SIG-M5 treated with dmso at 0.1 percent for 504 hours (cell line): Measurements from ENCODE around the gene WDCP.
A peak's percentile ranks its signal among the peaks of the same experiment; 100 is the strongest.
"Not testable (repeated sequence)": the region's sequence is repeated elsewhere in the genome, so short reads cannot be mapped to it uniquely, and the experiment has no call there.

Experiments
- DNase-seq: peaks from one replicate; lab custom pipeline; 2025; ENCODE audit not compliant: unreplicated experiment; lab: John Stamatoyannopoulos, UW

WDCP gene

DNA sequence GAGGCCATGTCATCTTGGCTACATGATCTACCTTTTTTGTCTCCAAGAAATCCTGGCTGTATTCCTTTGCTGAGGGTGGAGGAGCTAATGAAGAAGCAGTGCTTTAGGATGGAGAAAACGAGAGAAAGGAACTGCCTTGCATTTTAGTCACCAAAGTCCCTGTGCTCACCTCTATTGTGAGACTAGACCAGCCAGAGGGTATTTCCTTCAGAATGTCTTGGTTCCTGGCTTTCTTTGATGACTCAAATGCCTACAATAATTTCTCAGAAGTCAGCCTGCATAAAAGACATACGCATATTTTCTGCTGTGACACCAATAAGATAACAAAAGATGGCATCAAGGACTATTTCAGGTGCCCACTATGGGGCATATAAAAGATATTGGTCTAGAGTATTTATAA lies 18.1 kb upstream of the WDCP start:
- DNase-seq = no peak

DNA sequence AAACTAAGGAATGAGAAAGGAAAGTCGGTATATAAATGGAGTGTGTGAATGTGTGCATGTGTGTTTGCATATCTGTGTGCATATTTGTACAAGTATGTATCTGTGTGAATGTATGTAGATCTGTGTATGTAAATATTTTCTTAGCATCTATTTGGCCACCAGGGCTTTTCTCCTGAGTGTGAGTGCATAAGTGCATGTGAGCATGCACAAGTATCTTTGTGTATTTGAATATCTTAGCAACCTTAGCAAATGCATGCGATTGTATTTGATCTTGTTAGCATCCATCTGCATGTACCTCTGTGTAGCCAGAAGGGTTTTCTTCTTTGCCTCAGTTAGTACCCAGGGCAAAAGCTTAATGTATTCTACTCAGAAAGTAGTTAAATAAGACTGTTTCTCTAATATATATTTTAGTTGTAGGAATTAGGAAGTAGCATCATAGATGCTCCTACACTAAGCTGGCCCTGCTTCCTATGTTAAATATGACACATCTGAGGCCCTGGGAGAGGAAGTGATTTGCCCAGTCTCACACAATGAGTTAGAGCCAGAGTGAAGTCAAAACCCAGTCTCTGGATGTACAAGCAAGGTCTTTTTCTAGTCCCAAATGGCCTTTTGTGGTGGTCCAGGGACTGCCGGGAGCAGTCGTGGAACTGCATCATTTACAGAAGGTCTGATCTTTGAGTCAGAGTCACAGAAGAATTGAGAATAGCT lies 11.5 kb upstream of the WDCP start:
- no peak for DNase-seq

DNA sequence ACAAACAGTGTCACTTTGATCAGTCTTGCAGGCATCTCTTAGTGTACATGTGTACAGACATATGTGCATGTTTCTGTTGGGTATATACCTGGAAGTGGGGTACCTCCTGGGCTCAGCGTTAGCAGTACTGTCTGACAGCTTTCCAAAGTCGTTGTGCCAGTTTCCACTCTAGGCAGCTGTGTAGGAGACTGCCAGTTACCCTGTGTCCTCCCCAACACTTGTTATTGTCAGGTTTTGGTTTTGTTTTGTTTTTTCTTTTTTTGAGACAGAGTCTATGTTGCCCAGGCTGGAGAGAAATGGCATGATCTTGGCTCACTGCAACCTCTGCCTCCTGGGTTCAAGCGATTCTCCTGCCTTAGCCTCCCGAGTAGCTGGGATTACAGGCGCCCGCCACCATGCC lies 8.6 kb upstream of the WDCP start:
- no peak for DNase-seq

DNA sequence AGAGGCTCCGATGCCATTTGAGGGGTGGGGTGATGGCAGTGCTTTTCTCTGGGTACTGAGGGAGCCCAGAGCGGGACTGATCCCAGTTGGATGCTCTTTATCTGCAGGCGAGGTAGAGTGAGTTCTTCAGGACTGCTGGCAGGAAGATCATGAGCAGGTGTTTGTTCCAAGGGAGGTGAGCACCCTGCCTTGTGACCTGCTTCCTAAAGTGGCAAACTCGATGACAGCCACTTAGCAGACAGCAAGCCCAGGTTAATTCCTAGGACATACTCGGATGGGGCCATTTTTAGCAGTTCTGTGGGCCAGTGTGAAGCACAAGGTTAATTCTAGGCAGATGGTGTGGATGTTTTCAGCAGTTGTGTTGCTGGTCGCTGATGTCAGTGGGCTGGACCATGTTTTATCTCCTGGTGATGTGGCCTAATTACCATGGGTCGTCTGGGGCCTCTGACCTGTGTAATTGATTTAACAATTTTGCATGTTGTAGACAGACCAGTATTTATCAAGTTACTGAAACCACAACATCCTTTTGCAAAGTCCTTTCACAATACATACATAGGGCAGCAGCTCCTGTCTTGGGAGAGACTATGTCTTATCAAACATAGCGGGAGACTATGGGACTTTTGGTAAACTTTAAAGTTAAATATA lies 7.3 kb upstream of the WDCP start:
- DNase-seq = no peak

DNA sequence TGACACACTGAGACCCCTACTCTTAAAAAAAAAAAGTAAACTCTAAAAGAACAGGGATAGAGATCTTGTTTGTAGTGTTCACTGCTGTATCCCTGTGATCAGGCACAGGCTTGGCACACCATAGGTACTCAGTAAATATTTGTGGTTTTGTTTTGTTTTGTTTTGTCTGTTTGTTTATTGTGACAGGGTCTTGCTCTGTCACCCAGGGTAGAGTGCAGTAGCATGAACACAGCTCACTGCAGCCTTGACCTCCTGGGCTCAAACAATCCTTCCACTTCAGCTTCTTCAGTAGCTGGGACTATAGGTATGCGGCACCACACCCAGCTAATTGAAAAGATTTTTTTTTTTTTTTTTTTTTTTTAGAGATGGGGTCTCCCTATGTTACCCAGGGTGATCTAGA lies 5.8 kb upstream of the WDCP start:
- no peak for DNase-seq

DNA sequence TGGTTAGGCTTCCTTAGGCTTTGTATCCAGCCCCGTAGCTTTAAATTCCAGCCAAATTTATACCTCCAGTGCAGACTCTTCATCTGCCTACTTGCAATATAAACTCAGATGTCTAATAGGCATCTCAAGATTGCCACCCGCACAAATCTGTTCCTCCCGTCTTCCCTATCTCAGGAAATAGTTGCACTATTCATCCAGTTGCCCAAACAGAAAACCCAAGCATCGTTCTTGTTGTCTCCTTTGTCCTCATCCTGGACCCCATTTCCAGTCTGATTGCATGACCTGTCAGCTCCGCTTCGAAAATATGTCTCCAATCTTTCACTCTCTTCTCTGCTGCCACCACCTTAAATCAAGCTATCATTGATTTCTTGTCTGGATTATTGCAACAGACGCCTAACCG lies 4.6 kb upstream of the WDCP start:
- DNase-seq = no peak

DNA sequence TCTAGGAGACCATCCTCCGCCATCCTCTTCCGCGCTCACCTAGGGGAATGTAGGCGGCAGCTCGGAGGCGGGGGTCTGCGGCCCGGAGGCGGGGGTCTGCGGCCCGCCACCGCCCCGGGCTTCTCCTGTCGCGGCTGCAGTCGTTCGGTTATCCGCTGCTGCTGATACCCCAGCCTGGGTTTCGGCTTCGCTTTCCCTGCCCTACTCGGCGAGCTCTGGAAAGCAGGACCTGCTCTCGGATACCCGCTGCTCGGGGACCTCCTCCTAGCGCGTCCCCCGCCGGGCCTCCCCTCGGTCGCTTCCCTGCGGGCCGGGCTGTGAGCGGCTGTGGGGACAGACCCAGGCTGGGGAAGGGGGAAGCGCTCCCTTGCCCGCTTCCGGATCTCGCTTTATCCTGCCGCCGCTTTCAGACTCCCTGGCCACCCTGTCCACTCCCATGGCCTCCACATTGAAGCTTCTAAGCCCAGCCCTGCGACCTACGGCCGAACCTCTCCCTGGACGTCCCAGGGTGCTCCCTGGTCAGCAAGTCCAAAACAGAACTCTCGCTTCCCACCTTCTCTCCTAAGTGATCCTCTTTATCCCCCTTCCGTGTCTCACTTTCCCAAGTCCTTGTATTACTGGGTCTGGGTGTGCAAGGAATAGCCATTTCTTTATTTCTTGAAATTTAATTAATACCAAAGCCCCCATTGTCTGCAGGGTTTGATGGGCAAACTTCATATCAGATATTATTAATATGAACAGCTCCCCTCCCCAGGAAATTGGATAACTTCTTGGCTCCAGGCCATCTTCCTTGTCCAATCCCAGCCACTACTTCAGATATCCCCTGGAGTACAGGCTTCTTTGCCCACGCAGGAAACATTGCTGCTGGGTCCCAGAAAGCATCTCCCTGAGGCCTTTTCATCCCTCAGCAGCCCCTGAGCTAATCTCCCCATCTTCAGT lies 3.1 kb upstream of the WDCP start:
- DNase-seq = no peak

DNA sequence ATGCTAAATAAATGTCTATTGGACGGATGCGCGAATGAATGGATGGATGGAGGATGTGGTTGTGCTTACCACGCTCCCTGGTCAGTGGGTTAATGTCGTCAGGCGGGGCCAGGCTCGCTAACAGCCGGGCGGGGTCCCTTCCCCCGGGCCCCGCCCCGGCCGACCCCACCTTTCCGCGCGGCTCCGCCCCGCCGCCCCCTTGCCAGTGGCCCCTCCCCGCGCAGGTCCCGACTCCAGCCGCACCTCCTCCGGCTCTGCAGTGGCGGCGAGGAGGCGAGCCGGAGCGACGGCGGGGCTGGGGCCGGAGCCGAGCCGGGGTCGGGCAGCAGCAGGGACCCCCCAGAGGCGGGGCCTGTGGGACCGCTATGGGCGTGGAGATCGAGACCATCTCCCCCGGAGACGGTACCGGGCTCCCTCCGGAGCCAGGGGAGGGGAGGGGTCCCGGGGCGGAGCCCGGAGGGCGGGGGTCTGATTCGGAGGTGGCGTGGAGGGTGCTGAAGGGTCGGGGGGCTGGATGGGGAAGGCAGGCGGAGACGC lies 2.4 kb upstream of the WDCP start, which contains the start of gene FKBP1B:
TSS of gene FKBP1B (plus strand) at position 257 of the 537 bp plus-strand sequence. CDS start at position 366, 109 bp downstream.
- DNase-seq = peak; percentile 41

DNA sequence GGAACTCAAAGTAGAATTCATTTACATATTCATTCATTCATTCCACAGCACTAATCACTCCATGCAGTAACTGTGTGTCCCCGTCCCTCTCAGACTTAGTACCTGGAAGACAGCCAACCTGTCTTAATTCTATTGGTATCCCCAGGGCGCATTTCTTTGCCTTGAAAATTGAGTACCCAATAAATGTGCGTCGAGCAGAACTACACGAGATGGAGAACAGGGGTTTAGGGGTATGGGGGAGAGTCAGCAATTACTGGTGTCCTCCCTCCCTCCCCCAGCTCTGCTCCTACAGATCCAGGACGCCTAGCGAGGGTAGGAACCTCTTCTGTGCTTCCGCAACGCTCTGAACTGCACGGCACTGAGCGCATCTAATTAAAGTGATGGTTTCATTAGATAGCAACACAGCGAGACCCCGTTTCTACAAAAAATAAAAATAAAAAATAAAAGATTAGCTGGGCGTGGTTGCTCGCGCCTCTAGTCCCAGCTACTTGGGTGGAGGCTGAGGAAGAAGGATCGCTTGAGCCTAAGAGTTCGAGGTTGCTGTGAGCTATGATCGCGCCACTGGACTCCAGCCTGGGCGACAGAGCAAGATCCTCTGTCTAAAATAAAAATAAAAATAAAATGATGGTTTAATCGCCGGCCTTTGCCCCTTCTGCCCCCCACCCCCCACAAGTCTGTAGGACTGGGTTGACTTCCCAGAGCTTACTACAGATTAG lies 1.7 kb upstream of the WDCP start:
- no peak for DNase-seq

DNA sequence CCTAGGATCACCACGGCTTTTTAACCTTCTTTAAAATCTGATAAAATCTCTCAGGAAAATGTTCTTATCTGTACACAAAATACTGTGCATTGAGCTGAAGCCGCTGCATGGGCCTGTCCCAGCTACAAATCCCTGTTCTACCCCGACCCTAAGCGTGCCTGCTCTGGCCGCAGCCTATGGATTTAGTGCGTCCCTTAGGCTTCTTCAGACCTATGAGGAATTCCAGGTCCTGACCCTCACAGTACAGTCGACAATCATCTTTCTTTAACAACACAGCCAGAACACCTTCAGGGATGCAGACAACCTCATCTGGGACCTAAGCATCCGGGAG lies 477 bp upstream of the WDCP start:
- DNase-seq = no peak

DNA sequence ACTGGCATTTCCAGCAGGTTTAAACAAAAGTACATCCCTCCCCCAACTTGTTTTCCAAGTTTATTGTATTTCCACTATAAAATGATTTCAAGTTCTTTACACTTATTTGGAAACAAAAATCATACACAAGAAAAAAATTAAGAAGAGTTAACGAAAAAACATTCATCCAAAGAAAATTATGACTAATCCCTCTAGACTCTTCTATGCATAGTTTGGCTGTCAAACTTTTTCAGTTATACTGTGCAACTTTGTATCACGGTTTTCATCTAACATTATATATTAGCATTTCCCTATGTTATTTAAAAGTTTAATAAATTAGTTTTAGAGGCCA lies 627 bp downstream of the WDCP start:
- no peak for DNase-seq

DNA sequence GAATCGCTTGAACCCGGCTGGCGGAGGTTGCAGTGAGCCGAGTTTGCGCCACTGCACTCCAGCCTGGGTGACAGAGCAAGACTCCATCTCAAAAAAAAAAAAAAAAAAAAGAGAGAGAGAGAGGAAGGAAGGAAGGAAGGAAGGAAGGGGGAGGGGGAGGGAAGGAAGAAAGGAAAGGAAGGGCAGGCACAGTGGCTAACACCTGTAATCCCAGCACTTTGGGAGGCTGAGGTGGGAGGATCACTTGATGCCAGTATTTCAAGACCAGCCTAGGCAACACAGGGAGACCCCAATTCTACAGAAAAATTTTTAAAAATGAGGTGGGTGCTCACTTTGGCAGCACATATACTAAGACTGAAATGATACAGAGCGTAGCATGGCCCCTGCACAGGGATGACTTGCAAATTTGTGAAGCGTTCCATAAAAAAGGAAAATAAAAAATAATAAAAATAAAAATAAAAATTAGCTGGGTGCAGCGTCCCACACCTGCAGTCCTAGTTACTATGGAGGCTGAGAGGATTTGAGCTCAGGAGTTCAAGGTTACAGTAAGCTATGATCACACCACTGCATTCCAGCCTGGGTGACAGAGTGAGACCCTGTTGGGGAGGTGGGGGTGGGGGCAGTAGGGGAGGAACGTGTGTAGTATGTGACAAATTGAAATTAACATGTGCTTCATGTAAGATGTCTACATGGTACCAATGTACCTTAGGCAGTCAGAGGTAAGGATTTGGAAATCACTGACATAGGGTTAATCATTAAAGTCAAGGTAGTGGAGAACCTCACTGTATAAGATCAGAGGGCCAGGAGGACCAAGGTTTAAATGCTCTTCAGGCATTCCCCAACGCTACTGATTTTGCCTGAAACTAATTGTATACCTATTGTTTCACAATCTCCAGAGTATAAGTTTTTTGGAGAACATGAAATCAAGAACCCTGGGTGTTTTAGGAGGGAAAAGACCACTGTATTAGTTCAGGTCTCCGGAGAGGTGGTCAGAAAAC lies 1.4 kb downstream of the WDCP start:
- DNase-seq = no peak

DNA sequence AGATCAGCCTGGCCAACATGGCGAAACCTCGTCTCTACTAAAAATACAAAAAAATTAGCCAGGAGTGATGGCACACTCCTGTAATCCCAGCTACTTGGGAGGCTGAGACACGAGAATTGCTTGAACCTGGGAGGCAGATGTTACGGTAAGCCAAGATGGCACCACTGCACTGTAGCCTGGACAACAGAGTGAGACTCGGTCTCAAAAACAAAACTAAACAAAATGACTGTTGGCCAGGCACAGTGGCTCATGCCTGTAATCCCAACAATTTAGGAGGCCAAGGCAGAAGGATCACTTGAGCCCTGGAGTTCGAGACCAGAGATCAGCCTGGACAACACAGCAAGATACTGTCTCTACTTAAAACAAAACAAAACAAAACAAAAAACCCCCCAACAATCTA lies 4.1 kb downstream of the WDCP start:
- DNase-seq = not testable (repeated sequence)

DNA sequence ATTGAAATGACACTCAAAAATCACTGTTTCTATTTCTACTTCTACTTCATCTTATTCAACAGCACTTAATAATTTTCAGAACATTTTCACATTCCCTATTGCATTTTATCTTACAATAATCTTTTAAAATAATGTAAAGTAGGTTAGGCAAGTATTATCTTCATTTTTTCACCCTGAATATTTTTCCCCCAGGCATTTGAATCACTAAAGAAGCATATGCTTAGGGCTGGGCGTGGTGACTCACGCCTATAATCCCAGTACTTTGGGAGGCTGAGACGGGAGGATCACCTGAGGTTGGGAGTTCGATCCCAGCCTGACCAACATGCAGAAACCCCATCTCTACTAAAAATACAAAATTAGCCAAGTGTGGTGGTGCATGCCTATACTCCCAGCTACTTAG lies 6.7 kb downstream of the WDCP start:
- DNase-seq = no peak

DNA sequence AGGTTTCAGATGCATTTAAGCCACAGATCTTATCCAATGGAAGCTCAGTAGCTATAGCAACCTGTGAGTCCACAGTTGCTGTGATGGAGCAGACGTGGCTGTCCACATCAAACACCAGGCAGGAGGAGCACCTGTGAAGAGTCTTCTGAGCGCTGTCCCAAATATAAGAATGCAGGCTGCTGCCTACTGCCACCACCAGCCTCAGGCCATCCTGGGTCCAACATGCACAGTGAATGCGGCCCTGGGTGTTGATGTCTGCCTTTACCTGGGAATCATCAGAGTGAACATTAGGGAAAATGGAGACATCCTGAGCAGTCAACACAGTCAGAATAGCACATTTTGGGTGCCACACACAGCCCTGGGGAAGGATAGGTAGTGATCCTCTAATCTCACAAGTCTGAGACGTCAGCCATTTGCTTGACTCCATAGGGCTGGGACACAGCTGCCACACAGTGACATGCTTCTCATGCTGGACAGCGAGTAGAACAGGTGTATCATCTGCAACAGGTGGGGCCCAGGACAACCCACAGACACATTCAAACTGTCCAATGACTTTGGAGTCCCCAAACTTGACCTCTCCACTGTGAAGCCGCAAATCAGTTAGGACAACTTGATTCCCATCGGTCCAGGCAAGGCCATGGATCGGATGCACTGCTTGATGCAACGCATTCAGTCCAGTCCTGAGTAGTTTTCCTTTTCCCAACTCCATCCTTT lies 8.2 kb downstream of the WDCP start:
- DNase-seq = no peak

DNA sequence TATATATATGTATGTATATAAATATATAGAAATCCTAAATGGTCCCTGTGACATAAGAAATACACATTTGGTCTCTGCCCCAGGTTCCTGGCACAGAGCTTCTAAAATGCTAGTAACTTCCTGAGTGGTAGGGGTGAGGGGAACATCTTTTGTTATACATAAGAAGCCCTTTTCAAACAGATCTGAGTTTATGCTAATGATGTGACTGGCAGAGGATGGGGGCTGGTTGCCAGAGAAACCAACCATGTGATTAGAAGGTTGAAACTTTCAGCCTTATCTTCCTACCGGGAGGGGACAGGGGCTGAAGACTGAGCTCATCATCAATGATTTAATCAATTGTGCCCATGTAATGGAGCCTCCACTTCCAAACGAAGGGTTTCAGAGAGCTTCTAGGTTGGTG lies 21.0 kb downstream of the WDCP start:
- no peak for DNase-seq

DNA sequence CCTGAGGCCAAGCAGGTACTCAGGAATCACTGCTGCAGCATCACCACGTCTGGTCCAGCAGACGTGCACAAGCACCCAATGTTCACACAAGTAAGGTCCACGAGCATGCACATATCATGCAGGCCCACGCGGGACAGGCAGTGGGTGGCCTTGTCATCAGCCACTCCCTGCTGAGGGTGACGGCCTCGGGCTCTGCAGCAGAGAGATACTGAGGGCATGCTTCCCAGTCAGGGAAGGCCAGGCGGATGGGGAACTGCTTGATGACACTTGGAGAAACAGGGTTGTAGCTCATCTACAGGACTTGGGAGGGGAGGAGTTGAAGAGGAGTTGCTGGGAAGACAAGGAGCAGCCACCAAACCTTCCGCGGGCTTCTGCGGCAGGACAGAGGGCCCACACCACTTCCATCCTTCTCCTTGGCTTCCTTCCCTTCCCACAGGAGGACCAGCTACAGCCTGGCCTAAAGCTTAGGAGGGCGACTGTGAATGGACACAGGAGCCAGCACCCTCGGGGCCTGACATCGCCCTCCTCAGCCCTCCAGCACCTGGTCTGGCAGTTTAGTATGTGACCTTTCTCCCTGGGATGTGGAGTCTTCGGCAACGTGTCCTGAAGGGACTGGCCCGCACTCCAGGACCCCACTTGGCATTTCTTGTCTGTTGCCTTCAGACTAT lies 22.1 kb downstream of the WDCP start:
- no peak for DNase-seq

DNA sequence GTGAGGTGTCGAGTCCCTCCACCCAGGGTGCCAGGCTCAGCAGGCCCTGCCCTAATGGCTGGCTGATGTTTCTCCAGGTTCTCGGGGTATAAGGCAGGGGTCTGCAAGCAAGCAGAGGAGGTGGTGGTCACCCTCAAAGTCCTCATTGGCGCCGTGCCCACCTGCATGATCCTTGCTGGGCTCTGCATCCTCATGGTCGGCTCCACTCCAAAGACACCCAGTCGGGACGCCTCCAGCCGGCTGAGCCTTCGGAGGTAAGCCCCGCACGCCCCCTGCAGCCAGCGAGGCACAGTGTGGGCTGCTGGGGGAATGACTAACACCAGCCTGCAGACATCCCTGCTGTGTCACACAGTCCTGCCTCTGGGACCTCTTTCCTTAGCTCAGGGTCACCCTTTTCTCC lies 23.2 kb downstream of the WDCP start:
- DNase-seq = no peak
